ENCODE results near the gene WDR64. TPM values are rescaled to one million over a fixed set of nuclear protein-coding genes. Genes with fewer than 3 reads are reported as not detected.

Gene WDR64
- total RNA-seq (2022; extraction: Qiagen RNA extraction; ENCODE audit: low read depth), result not detected in 5 replicates

DNA sequence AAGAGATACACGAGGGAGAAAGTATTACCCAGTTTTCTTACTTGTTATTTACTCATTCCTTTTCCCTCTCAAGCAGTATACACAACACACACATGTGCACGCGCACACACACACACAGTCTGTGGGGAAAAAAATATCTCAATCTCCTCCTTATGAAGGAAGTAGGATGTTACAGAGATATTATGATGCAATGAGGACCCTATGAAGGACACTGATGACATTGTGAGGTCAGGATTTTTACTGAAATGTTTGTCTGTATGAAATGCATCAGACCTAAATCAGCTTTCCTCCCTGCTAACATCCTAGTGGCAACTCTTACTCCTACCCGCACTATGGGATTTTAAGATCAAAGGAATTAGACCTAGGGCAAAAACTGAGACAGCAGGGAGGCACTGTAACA lies at the start of gene WDR64:
WDR64 (plus strand) TSS at position 270 of the 400 bp plus-strand sequence. CDS start 204 bp downstream, outside the sequence.

DNA sequence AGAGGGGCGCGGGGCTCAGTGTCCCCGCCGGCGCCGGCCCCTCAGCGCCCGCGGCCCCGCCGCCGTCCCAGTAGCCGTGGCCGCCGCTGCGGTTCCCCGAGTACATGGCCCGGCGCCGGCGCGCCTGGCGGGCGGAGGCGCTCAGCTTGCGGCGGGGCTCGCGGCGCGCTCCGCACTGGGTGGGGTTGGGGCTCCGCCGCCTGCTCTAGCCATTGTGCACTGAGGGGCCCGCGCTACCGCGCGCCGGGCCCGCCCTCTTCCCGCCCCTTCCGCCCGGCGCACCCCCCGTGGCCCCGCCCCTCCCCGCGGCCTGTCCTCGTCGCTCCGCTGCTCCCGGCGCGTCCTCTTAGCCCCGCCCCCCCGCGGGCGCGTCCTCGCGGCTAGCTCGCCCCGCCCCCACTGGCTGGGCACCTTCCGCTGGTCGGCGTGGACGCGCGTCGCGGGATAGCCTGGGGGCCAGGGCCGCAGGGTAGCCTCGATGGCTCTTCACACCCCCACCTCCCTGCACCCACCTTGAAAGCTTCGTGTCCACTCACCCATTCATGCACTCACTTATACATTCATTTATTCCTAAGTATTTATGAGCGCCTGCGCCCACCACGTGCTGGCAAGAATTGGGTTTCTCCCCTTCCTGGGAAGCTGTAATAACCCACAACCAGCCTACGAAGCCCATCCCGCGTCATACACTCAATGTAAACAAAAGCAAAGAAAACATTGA lies 11.8 kb upstream of the WDR64 start, which contains the start of the genes CHML and OPN3:
CHML (minus strand) TSS at position 221 of the 718 bp plus-strand sequence. CDS start 4,603 bp downstream, outside the sequence.
OPN3 (minus strand) TSS at position 221 of the 718 bp plus-strand sequence; CDS start at position 106, 115 bp downstream.

DNA sequence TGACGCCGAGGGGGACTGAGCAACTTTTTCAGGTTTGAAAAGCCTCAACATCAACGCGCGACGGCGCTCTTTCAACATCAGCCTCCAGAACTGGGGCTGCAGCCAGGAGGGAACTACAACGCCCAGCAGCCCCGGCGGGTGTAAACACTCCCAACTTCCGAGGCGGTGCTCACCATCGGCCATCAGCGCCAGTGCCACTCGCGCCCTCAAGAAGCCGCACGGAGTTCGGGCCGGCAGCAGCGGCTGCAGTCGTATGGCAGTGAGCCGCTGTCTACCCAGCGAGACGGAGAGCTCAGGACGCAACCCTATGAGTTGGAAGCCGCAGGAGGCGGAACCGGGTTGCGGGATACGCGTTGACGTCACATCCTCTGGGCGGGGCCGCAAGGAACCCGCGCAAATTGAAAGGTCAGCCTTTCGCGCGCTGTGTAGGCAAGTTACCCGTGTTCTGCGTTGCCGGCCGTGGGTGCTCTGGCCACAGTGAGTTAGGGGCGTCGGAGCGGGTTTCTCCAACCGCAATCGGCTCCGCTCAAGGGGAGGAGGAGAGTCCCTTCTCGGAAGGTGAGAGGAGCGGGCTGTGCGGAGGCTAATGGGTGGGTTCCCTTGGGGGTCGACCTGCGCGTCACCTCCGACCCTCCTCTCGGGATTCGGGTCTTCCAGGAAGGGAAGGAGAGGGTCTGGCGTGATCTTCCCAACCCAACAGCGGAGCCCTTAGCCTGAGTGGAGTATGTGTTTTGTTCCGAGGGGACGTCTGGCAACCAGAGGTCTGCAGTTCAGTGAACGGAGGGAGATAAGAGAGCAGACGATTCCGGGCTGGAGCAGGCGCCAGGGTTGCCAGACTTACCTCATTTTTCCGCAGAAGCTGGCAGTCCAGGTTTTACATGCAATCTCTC lies 196.0 kb downstream of the WDR64 start, which contains the start of gene EXO1:
EXO1 (plus strand) TSS at position 409 of the 890 bp plus-strand sequence. CDS start 2,222 bp downstream, outside the sequence.

Other genes with a start within 250 kb of the WDR64 start
- 87.3 to 99.1 TPM (median 91.5 TPM) in 5 replicates for gene FH, start 132.5 kb upstream of the WDR64 start, total RNA-seq (2022; extraction: Qiagen RNA extraction; ENCODE audit: low read depth)
- 1.0 to 2.5 TPM (median 1.9 TPM) in 5 replicates for gene KMO, start 119.9 kb upstream of the WDR64 start, total RNA-seq (2022; extraction: Qiagen RNA extraction; ENCODE audit: low read depth)
- 7.4 to 11.1 TPM (median 10.5 TPM) in 5 replicates for gene CHML, start 11.9 kb upstream of the WDR64 start, total RNA-seq (2022; extraction: Qiagen RNA extraction; ENCODE audit: low read depth)
- 50.7 to 65.8 TPM (median 54.5 TPM) in 5 replicates for gene OPN3, start 11.9 kb upstream of the WDR64 start, total RNA-seq (2022; extraction: Qiagen RNA extraction; ENCODE audit: low read depth)
- 23.9 to 35.9 TPM (median 31.0 TPM) in 5 replicates for gene EXO1, start 195.9 kb downstream of the WDR64 start, total RNA-seq (2022; extraction: Qiagen RNA extraction; ENCODE audit: low read depth)

All from A549 treated with DMSO at 1 μM for 4 hours (cell line).